Retinal pigment epithelial cell (primary cell): ENCODE measurements around the gene ZNHIT1.
"Not testable (repeated sequence)": the region's sequence is repeated elsewhere in the genome, so short reads cannot be mapped to it uniquely, and the experiment has no call there.

Source experiments
- DNase-seq: peaks from one replicate; pipeline ENCODE4 v3.0.0-alpha.2; 2010; ENCODE audit warnings: low read depth
- H3K4me3 ChIP-seq: 2 replicates; pipeline ENCODE4 v1.5.1; 2011; ENCODE audit warnings: mild to moderate bottlenecking, low read length, control low read depth, moderate library complexity
- CTCF ChIP-seq: conservative IDR thresholded peaks from 2 replicates; pipeline ENCODE4 v1.5.1; 2011; ENCODE audit warnings: low read depth, low read length, control low read depth, inconsistent platforms

Gene ZNHIT1

GRCh38 chr7:101243646-101244374 is 25.8 kb downstream of the ZNHIT1 start:
- peak overlapping the region; percentile 94 for H3K4me3 ChIP-seq
- DNase-seq: no peak
- TF ChIP-seq CTCF: no peak

DNA sequence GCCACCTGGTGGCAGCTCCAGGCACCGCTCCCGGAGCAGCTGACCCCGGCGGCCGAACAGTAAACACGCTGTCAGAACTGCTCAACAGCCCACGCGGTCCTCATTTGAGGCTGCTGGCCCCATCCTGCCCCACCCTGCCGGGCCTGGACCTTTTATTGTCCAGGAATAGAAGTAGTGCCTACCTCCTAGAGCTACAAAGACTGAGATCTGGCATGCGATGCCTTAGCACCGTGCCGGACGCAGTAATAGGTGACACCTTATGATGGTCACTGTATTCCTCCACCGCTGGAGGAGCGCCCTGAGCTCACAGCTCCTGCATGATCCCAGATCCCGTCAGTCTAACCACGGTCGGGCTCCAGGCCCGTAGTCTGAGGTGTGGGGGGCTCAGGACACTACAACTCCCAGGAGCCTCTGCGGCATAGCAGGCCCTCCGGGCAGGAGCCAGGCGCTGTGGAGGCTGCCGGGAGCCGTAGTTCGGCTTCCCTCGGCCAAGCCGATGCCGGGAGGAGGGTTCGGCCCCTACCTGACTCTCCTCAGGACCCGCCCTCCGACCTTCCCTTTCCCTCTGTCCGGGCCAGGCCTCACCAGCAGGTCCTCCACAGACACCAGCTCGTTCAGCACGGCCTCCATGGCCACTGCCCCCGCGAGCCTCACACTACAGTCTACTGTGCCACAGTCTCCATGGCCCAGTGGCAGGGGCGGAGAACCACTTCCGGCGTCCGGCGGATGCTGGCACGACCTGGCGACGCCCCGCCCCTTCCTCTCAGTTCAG is 26.6 kb downstream of the ZNHIT1 start, which contains the start of gene FIS1:
Gene FIS1, minus strand, starts transcription at position 707 of the 772 bp plus-strand sequence. Its CDS starts 77 bp downstream, at position 630.
- peak within 1 kb of the TSS; percentile 94 for H3K4me3 ChIP-seq
- DNase-seq: peak; percentile 65
- peak; percentile 73 for TF ChIP-seq CTCF

DNA sequence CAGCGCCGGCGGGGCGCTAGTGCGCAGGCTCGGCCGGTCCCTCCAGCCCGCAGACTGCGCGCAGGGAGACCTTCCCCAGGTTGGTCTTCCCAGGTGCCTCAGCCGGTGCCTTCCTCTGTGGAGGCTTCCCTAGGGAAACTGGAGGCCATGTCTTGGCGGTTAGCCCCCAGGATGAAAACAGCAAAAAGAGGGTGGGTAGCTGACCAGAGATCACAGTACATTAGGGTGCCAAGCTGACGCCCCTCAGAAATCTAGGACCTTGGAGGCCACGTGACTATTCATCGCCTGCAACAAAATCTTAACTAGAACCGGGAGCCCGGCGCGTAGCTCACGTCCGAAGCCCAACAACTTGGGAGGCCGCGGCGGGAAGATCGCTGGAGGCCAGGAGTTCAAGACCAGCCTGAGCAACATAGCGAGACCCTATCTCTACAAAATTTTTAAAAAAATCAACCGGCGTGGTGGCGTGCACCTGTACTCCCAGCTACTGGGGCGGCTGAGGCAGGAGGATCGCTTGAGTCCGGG is 27.2 kb downstream of the ZNHIT1 start:
- no peak for DNase-seq
- no peak for TF ChIP-seq CTCF
- H3K4me3 ChIP-seq: peak overlapping the region; percentile 94

DNA sequence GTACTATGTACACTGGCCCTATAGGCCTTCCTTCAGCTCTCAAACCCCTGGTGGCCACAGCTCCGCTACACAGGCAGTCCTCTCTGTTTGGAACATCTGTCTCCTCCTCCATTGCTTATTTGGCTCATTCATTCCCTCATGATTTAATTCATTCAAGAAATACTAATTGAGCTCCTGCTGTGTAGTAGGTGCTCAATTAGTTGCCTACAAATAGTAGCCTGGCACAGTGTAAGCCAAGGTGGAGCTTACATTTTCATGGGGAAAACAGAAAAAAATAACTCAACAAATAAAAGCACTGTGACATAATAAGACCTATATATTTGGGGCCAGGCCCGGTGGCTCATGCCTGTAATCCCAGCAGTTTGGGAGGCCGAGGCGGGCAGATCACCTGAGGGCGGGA is 30.3 kb downstream of the ZNHIT1 start:
- no peak overlapping the region for H3K4me3 ChIP-seq
- no peak for TF ChIP-seq CTCF

DNA sequence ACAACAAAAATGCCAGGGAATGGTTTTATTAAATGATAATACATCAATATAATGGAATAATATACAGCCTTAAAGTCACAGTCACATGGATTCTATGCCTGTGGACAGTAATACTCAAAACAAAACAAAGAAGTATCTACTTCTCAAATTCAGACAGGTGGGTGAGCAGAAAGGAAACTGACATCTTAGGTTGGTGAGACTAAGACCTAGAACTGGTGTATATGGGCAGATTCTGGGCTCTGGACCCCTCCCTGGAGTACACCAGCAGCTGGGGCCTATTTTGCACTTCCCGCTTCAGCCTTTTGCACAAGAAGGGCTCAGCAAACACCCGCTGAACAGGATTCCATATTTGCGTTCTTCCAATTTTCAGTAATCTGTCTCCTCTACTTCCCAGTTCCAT is 32.4 kb downstream of the ZNHIT1 start:
- no peak overlapping the region for H3K4me3 ChIP-seq
- no peak for DNase-seq

More for the DNA sequence above, 30.3 kb downstream of the ZNHIT1 start:
- DNase-seq: no peak

DNA sequence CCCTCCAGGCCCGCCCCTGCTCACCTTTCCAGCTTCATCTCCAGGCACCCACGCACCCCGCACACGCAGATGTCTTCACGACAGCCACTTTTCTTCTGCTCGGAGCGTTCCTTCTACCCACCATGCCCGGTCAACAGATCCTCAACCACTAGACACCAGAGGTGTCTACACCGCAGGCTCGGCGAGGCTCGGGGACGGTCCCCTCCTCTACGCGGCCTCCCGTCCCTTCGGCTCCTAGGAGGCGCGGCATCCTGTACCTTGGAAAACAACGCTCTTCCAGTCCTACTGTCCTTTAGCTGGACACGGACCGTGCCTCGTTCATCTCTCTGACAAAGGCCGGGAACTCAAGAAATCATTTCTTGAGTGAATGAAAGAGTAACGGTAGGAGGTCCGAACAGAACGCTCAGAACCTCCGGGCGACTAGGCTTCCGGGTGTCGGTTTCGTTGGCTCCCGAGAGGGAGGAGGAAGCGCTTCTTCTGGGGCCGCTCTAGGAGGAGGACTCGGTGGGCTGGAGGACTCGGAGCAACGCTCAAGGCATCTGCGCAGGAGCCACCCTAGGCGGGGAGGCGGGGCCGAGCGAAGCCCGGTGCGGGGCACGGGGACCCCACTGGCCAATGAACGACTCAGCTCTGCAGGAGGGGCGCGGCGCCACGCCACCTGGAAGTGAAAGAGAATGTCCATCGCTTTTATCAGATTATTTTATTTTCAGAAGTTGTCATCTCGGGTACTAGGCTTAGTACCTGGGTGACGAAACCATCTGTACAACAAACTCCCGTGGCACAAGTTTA is 34.1 kb downstream of the ZNHIT1 start:
- peak; percentile 92 for DNase-seq
- peak overlapping the region; percentile 94 for H3K4me3 ChIP-seq
- TF ChIP-seq CTCF: no peak

More for the DNA sequence above, 32.4 kb downstream of the ZNHIT1 start:
- no peak for TF ChIP-seq CTCF

DNA sequence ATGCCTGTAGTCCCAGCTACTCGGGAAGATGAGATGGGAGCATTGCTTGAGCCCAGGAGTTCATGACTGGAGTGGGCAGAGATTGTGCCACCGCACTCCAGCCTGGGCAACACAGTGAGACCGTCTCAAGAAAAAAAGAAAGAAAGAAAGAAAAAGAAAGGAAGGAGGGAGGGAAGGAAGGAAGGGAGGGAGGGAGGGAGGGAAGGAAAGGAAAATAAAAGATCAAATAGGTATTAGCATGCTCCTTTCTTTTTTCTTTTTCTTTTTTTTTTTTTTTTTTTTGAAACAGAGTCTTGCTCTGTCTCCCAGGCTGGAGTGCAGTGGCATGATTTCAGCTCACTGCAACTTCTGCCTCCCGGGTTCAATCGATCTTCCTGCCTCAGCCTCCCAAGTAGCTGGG is 35.2 kb downstream of the ZNHIT1 start:
- H3K4me3 ChIP-seq: not testable (repeated sequence)

More for the DNA sequence above, 35.2 kb downstream of the ZNHIT1 start:
- not testable (repeated sequence) for DNase-seq
